Activated CD8-positive, alpha-beta T cell treated with anti-CD3 and anti-CD28 coated beads, Interleukin-2, amount 10 ng/mL, durations not matched to agents 7 days and 5 days (primary cell): Measurements from ENCODE around the gene COMMD3. TPM values are rescaled to one million over a fixed set of nuclear protein-coding genes. Genes with fewer than 3 reads are reported as not detected.

Experiments used
- ATAC-seq: fragments of 150-1000 bp; cut with Tn5 transposase; one replicate; pipeline ENCODE4 v1.10.0; 2021; ENCODE audit warnings: moderate library complexity
- CTCF ChIA-PET: fragments of 350-600 bp; sonication (Branson Sonifier 250); formaldehyde crosslinking; loops from one replicate; lab custom pipeline; 2021; ENCODE audit warnings: antibody characterized with exemption; lab: Charles Lee
- POLR2A ChIA-PET: fragments of 350-600 bp; sonication (Branson Sonifier 250); formaldehyde crosslinking; loops from one replicate; lab custom pipeline; 2021; ENCODE audit warnings: antibody characterized with exemption; lab: Charles Lee
- DNase-seq: peaks from one replicate; pipeline ENCODE4 v3.0.0-alpha.2; 2020
- H3K27ac Mint-ChIP-seq: one replicate; pipeline ENCODE4 v1.8.0; 2021; ENCODE audit warnings: mild to moderate bottlenecking, mixed read lengths
- H3K27me3 Mint-ChIP-seq: one replicate; pipeline ENCODE4 v1.8.0; 2021; ENCODE audit warnings: low read depth, mixed read lengths
- H3K36me3 Mint-ChIP-seq: one replicate; pipeline ENCODE4 v1.8.0; 2021; ENCODE audit warnings: low read depth, mixed read lengths
- H3K4me1 Mint-ChIP-seq: one replicate; pipeline ENCODE4 v1.8.0; 2021; ENCODE audit warnings: low read depth, mixed read lengths
- H3K4me3 Mint-ChIP-seq: one replicate; pipeline ENCODE4 v1.8.0; 2021; ENCODE audit warnings: mild to moderate bottlenecking, mixed read lengths
- H3K9me3 Mint-ChIP-seq: one replicate; pipeline ENCODE4 v1.8.0; 2022; ENCODE audit warnings: mixed read lengths; ENCODE audit not compliant: insufficient read depth
- total RNA-seq, 2 experiments: library from RNA; stranded (reverse); gene quantifications; one replicate each; pipeline ENCODE4 v1.2.3, GENCODE V29; 2021

The COMMD3 gene
- 10 to 100 TPM; 59.7 to 63.3 TPM for total RNA-seq

- ATAC-seq (peak; percentile 79), DNase-seq (peak; percentile 84)
- Mint-ChIP-seq H3K27me3 (peaks cover 14% of the 10 kb centered on the region), H3K4me3 (peak within 1 kb of the TSS; percentile 88), H3K4me1 (peaks cover 36% of the 10 kb centered on the region), H3K36me3 (peaks cover 13% of the 10 kb centered on the region), H3K27ac (peak within 1 kb of the TSS; percentile 87), H3K9me3 (no peaks in the 10 kb centered on the region)
- POLR2A ChIA-PET: interaction anchor here (0.6 to 2.5 kb wide), 15 partner anchors 8 to 784 kb away, joined by 3 to 20 read pairs (median 4); partner anchors contain the start of gene DNAJC1
- CTCF ChIA-PET: interaction anchor here (0.6 to 2.4 kb wide), 14 partner anchors 8 to 323 kb away, joined by 3 to 9 read pairs (median 3); partner anchors contain the start of gene DNAJC1
These were observed at the start of gene COMMD3 for GRCh38 chr10:22316286-22317075. TSS of gene COMMD3 (plus strand) at chr10:22316388. CDS start at chr10:22316418, 30 bp downstream.

GRCh38 chr10:22268503-22268902 is 47.7 kb upstream of the COMMD3 start:
- Mint-ChIP-seq H3K4me3 (no peak overlapping the region), H3K27ac (no peak overlapping the region), H3K9me3 (no peaks in the 10 kb centered on the region), H3K27me3 (peaks cover 14% of the 10 kb centered on the region), H3K36me3 (no peaks in the 10 kb centered on the region), H3K4me1 (no peaks in the 10 kb centered on the region)
- DNase-seq: no peak
- no peak for ATAC-seq
- CTCF ChIA-PET: no interaction called here
- POLR2A ChIA-PET: no interaction called here

GRCh38 chr10:22271786-22272185 is 44.4 kb upstream of the COMMD3 start:
- Mint-ChIP-seq H3K4me3 (no peak overlapping the region), H3K27me3 (peaks cover 10% of the 10 kb centered on the region), H3K4me1 (no peaks in the 10 kb centered on the region), H3K9me3 (no peaks in the 10 kb centered on the region), H3K27ac (no peak overlapping the region), H3K36me3 (no peaks in the 10 kb centered on the region)
- DNase-seq: no peak
- ATAC-seq: no peak
- ChIA-PET POLR2A (no interaction called here), CTCF (no interaction called here)

- H3K27me3 Mint-ChIP-seq: peaks cover 12% of the 10 kb centered on the region
These were observed 37.8 kb upstream of the COMMD3 start for GRCh38 chr10:22278441-22278782.

GRCh38 chr10:22280078-22280477 is 36.1 kb upstream of the COMMD3 start:
- Mint-ChIP-seq H3K4me3 (no peak overlapping the region), H3K9me3 (no peaks in the 10 kb centered on the region), H3K4me1 (no peaks in the 10 kb centered on the region), H3K27me3 (peaks cover 12% of the 10 kb centered on the region), H3K36me3 (no peaks in the 10 kb centered on the region), H3K27ac (no peak overlapping the region)
- no peak for ATAC-seq
- POLR2A ChIA-PET: no interaction called here
- CTCF ChIA-PET: no interaction called here
- DNase-seq: no peak

More at GRCh38 chr10:22278441-22278782, 37.8 kb upstream of the COMMD3 start:
- Mint-ChIP-seq H3K4me1 (no peaks in the 10 kb centered on the region), H3K4me3 (no peak overlapping the region), H3K27ac (no peak overlapping the region), H3K36me3 (no peaks in the 10 kb centered on the region), H3K9me3 (no peaks in the 10 kb centered on the region)
- CTCF ChIA-PET: no interaction called here
- no peak for DNase-seq
- POLR2A ChIA-PET: no interaction called here
- ATAC-seq: no peak

- no peaks in the 10 kb centered on the region for H3K4me1 Mint-ChIP-seq
- ChIA-PET CTCF (no interaction called here), POLR2A (no interaction called here)
- H3K36me3 Mint-ChIP-seq: no peaks in the 10 kb centered on the region
- ATAC-seq (no peak), DNase-seq (no peak)
- no peak overlapping the region for H3K27ac Mint-ChIP-seq
- peaks cover 4% of the 10 kb centered on the region for H3K27me3 Mint-ChIP-seq
- H3K9me3 Mint-ChIP-seq: peaks cover 4% of the 10 kb centered on the region
- no peak overlapping the region for H3K4me3 Mint-ChIP-seq
These were observed 31.1 kb upstream of the COMMD3 start for GRCh38 chr10:22285130-22285529.

- peaks cover 17% of the 10 kb centered on the region for H3K27me3 Mint-ChIP-seq
- H3K36me3 Mint-ChIP-seq: no peaks in the 10 kb centered on the region
- POLR2A ChIA-PET: no interaction called here
- no peak overlapping the region for H3K4me3 Mint-ChIP-seq
- H3K27ac Mint-ChIP-seq: no peak overlapping the region
- DNase-seq (no peak), ATAC-seq (no peak)
- H3K4me1 Mint-ChIP-seq: no peaks in the 10 kb centered on the region
- peaks cover 4% of the 10 kb centered on the region for H3K9me3 Mint-ChIP-seq
- CTCF ChIA-PET: no interaction called here
These were observed 22.3 kb upstream of the COMMD3 start for GRCh38 chr10:22293747-22294404.

- DNase-seq: no peak
- no peak for ATAC-seq
- ChIA-PET POLR2A (no interaction called here), CTCF (no interaction called here)
- Mint-ChIP-seq H3K27me3 (peaks cover 17% of the 10 kb centered on the region), H3K4me1 (no peaks in the 10 kb centered on the region), H3K27ac (no peak overlapping the region), H3K4me3 (no peak overlapping the region), H3K36me3 (no peaks in the 10 kb centered on the region), H3K9me3 (peaks cover 4% of the 10 kb centered on the region)
These were observed 21.5 kb upstream of the COMMD3 start for GRCh38 chr10:22294694-22295093.

- H3K4me3 Mint-ChIP-seq: no peak overlapping the region
- H3K27ac Mint-ChIP-seq: no peak overlapping the region
- CTCF ChIA-PET: interaction anchor here (1.2 kb wide), 1 partner anchor 12 kb away, joined by 3 read pairs; no protein-coding TSS in a partner anchor
- no peaks in the 10 kb centered on the region for H3K9me3 Mint-ChIP-seq
- ATAC-seq: no peak
- no peaks in the 10 kb centered on the region for H3K4me1 Mint-ChIP-seq
- peaks cover 13% of the 10 kb centered on the region for H3K27me3 Mint-ChIP-seq
- DNase-seq: no peak
- no peaks in the 10 kb centered on the region for H3K36me3 Mint-ChIP-seq
- POLR2A ChIA-PET: interaction anchor here (1.1 kb wide), 1 partner anchor 15 kb away, joined by 3 read pairs; the partner anchor contains the start of gene COMMD3
These were observed 15.0 kb upstream of the COMMD3 start for GRCh38 chr10:22301193-22301592.

- Mint-ChIP-seq H3K4me3 (no peak overlapping the region), H3K27ac (no peak overlapping the region), H3K27me3 (peaks cover 13% of the 10 kb centered on the region), H3K4me1 (no peaks in the 10 kb centered on the region), H3K9me3 (no peaks in the 10 kb centered on the region), H3K36me3 (no peaks in the 10 kb centered on the region)
- ATAC-seq (no peak), DNase-seq (no peak)
- CTCF ChIA-PET: no interaction called here
- POLR2A ChIA-PET: interaction anchor here (0.6 kb wide), 1 partner anchor 80 kb away, joined by 4 read pairs; no protein-coding TSS in a partner anchor
These were observed 12.7 kb upstream of the COMMD3 start for GRCh38 chr10:22303461-22303860.

- no peak overlapping the region for H3K27ac Mint-ChIP-seq
- no peak overlapping the region for H3K4me3 Mint-ChIP-seq
- ChIA-PET CTCF (no interaction called here), POLR2A (interaction anchor here (0.7 kb wide), 1 partner anchor 46 kb away, joined by 3 read pairs; no protein-coding TSS in a partner anchor)
- DNase-seq: no peak
- H3K27me3 Mint-ChIP-seq: peaks cover 13% of the 10 kb centered on the region
- no peaks in the 10 kb centered on the region for H3K9me3 Mint-ChIP-seq
- no peaks in the 10 kb centered on the region for H3K36me3 Mint-ChIP-seq
- ATAC-seq: no peak
- H3K4me1 Mint-ChIP-seq: no peaks in the 10 kb centered on the region
These were observed 10.5 kb upstream of the COMMD3 start for GRCh38 chr10:22305721-22306120.

- H3K4me3 Mint-ChIP-seq: no peak overlapping the region
- POLR2A ChIA-PET: no interaction called here
- H3K27me3 Mint-ChIP-seq: peaks cover 13% of the 10 kb centered on the region
- CTCF ChIA-PET: no interaction called here
- ATAC-seq (peak; percentile 76), DNase-seq (peak; percentile 50)
- no peaks in the 10 kb centered on the region for H3K4me1 Mint-ChIP-seq
- no peak overlapping the region for H3K27ac Mint-ChIP-seq
- no peaks in the 10 kb centered on the region for H3K36me3 Mint-ChIP-seq
- no peaks in the 10 kb centered on the region for H3K9me3 Mint-ChIP-seq
These were observed 7.8 kb upstream of the COMMD3 start for GRCh38 chr10:22308390-22308789.
